Kidney (tissue), 14 donors: ENCODE measurements around the gene PRXL2B. TPM values are rescaled to one million over a fixed set of nuclear protein-coding genes. Genes with fewer than 3 reads are reported as not detected.
"Not testable (repeated sequence)": the region's sequence is repeated elsewhere in the genome, so short reads cannot be mapped to it uniquely, and the experiment has no call there.

Experiments
- DNase-seq, 5 donors: peaks; one replicate each; pipeline ENCODE4 v3.0.0-alpha.2; 2013 to 2020
- FAIRE-seq: peaks from 2 replicates; lab custom pipeline; 2012; peaks lifted over from hg19 to GRCh38; lab: Jason Lieb, UNC
- H3K27ac ChIP-seq, 2 donors: one replicate each; pipeline ENCODE4 v1.7.0; 2013; ENCODE audit warnings: low read depth in 2 of 2, low read length in 2 of 2, inconsistent platforms in 1 of 2
- H3K27me3 ChIP-seq: one replicate; pipeline ENCODE4 v1.7.1; 2013; ENCODE audit warnings: low read length, inconsistent platforms; ENCODE audit not compliant: control insufficient read depth, insufficient read depth
- H3K36me3 ChIP-seq, 3 donors: one replicate each; pipeline versions ENCODE4 v1.7.0 to v1.7.1; 2013; ENCODE audit warnings: low read length in 3 of 3, control low read depth in 1 of 3, inconsistent platforms in 1 of 3; ENCODE audit not compliant: insufficient read depth in 3 of 3, control insufficient read depth in 2 of 3
- H3K4me1 ChIP-seq, 3 donors: one replicate each; pipeline versions ENCODE4 v1.7.0 to v1.7.1; 2013; ENCODE audit warnings: low read length in 3 of 3, inconsistent platforms in 1 of 3, low read depth in 1 of 3; ENCODE audit not compliant: control insufficient read depth in 2 of 3, insufficient read depth in 2 of 3
- H3K4me3 ChIP-seq, 3 donors: one replicate each; pipeline versions ENCODE4 v1.7.0 to v1.8.1; 2013; ENCODE audit warnings: low read length in 3 of 3, control low read depth in 1 of 3, inconsistent platforms in 1 of 3
- H3K9ac ChIP-seq, 3 donors: one replicate each; pipeline versions ENCODE4 v1.7.0 to v1.7.1; 2013; ENCODE audit warnings: low read length in 3 of 3, control low read depth in 1 of 3, inconsistent platforms in 1 of 3
- H3K9me3 ChIP-seq, 3 donors: one replicate each; pipeline versions ENCODE4 v1.7.0 to v1.7.1; 2013; ENCODE audit warnings: low read length in 3 of 3, control low read depth in 1 of 3, inconsistent platforms in 1 of 3; ENCODE audit not compliant: control insufficient read depth in 2 of 3, insufficient read depth in 1 of 3
- CTCF ChIP-seq: IDR thresholded peaks from 3 replicates; pipeline ENCODE4 v1.5.1; 2012; ENCODE audit warnings: mild to moderate bottlenecking, moderate library complexity, borderline replicate concordance; ENCODE audit not compliant: insufficient read depth; ENCODE audit errors: extremely low read depth
- intact Hi-C: fragments of 100-400 bp; cut with DNase I; formaldehyde crosslinking; loops from one replicate; pipeline ENCODE4 v1.11.1; 2022
- polyA plus RNA-seq: library from polyadenylated mRNA; stranded (reverse); fragments of 350-450 nt; fragmentation: Illumina TruSeq; extraction: RNeasy Lipid Tissue Mini Kit (QIAGEN cat#74804); gene quantifications from one replicate; pipeline ENCODE4 v1.2.3, GENCODE V29; 2014; ENCODE audit warnings: low read depth, low replicate concordance; ENCODE audit not compliant: insufficient read depth
- total RNA-seq: library from RNA; stranded (reverse); fragmentation: NEBNext Ultra II Directional; extraction: Animal tissue kit (Norgen Biotek cat#: 25700); gene quantifications from one replicate; pipeline ENCODE4 v1.2.1, GENCODE V29; 2021
- donor health status: control.
- donor health status: control.
- donor health status: control.
- donor health status: control.
- donor health status: control.
- donor health status: DM: yes; HTN: yes; CAD: no.
- donor health status: Normal renal cell carcinoma (clear cell type).

The PRXL2B gene
- total and polyA plus RNA-seq, 2 donors from 2014 or later, result 25.6 to 39.5 TPM

- intact Hi-C loops, result loop anchor here (10.0 kb wide), 1 partner anchor 132 kb away; the partner anchor contains the start of gene PEX10
- DNase-seq, result peak; percentile 74 to 96 (median 89)
- Histone ChIP-seq H3K36me3 (no peaks in the 10 kb centered on the region), H3K4me1 (peaks cover 0 to 36% (median 18%) of the 10 kb centered on the region in 3 donors), H3K4me3 (peak overlapping the region in 2 of 3 donors; percentile 28 to 61), H3K9me3 (no peaks in the 10 kb centered on the region), H3K27me3 (no peaks in the 10 kb centered on the region), H3K9ac (peak overlapping the region in 1 of 3 donors; percentile 41), H3K27ac (peak overlapping the region; percentile 91 to 99)
- FAIRE-seq, result no peak
- TF ChIP-seq CTCF, result no peak
These were observed 39.9 kb upstream of the PRXL2B start for GRCh38 chr1:2546515-2547209.

- no peaks in the 10 kb centered on the region for H3K9me3 ChIP-seq
- peaks cover 0 to 38% (median 18%) of the 10 kb centered on the region in 3 donors for H3K4me1 ChIP-seq
- no peaks in the 10 kb centered on the region for H3K27me3 ChIP-seq
- peak overlapping the region; percentile 91 to 99 for H3K27ac ChIP-seq
- no peak for TF ChIP-seq CTCF
- peak overlapping the region in 2 of 3 donors; percentile 8 to 41 for H3K9ac ChIP-seq
- peak in 1 of 5 donors; percentile 81 for DNase-seq
- FAIRE-seq, result no peak
- no peaks in the 10 kb centered on the region for H3K36me3 ChIP-seq
- intact Hi-C loops, result loop anchor here (10.0 kb wide), 1 partner anchor 133 kb away; the partner anchor contains the start of gene PEX10
- H3K4me3 ChIP-seq, result peak overlapping the region in 2 of 3 donors; percentile 28 to 61
These were observed 39.1 kb upstream of the PRXL2B start for GRCh38 chr1:2547210-2548067.

- Histone ChIP-seq H3K4me1 (peaks cover 0 to 38% (median 18%) of the 10 kb centered on the region in 3 donors), H3K4me3 (peak overlapping the region in 2 of 3 donors; percentile 50 to 61), H3K27ac (peak overlapping the region; percentile 91 to 99), H3K9me3 (no peaks in the 10 kb centered on the region), H3K9ac (peak overlapping the region in 2 of 3 donors; percentile 41 to 65), H3K36me3 (no peaks in the 10 kb centered on the region), H3K27me3 (no peaks in the 10 kb centered on the region)
- DNase-seq (peak; percentile 86 to 95 (median 89)), FAIRE-seq (no peak)
- TF ChIP-seq CTCF, result peak; percentile 94
- intact Hi-C loops, result loop anchor here (10.0 kb wide), 1 partner anchor 133 kb away; the partner anchor contains the start of gene PEX10
These were observed 38.4 kb upstream of the PRXL2B start for GRCh38 chr1:2548068-2548589.

GRCh38 chr1:2549367-2550029 is 37.1 kb upstream of the PRXL2B start:
- peaks cover 0 to 32% (median 18%) of the 10 kb centered on the region in 3 donors for H3K4me1 ChIP-seq
- DNase-seq, FAIRE-seq: not testable (repeated sequence)

GRCh38 chr1:2550309-2550861 is 36.2 kb upstream of the PRXL2B start:
- H3K27ac ChIP-seq, H3K9me3 ChIP-seq, H3K27me3 ChIP-seq, DNase-seq, FAIRE-seq, H3K9ac ChIP-seq, H3K4me3 ChIP-seq, intact Hi-C loops, H3K36me3 ChIP-seq: not testable (repeated sequence)
- peaks cover 0 to 28% (median 23%) of the 10 kb centered on the region in 3 donors for H3K4me1 ChIP-seq

More at GRCh38 chr1:2549367-2550029, 37.1 kb upstream of the PRXL2B start:
- Histone ChIP-seq H3K9ac (peak overlapping the region in 2 of 3 donors; percentile 41 to 77), H3K4me3 (peak overlapping the region in 1 of 3 donors; percentile 61), H3K27ac (peak overlapping the region; percentile 91 to 99)
- H3K27me3 ChIP-seq, H3K9me3 ChIP-seq, H3K36me3 ChIP-seq: not testable (repeated sequence)
- intact Hi-C loops, result loop anchor here (10.0 kb wide), 1 partner anchor 135 kb away; the partner anchor contains the start of gene PEX10
